ENCODE results near the gene CCDC85B.
A peak's percentile ranks its signal among the peaks of the same experiment; 100 is the strongest.

Gene CCDC85B

DNA sequence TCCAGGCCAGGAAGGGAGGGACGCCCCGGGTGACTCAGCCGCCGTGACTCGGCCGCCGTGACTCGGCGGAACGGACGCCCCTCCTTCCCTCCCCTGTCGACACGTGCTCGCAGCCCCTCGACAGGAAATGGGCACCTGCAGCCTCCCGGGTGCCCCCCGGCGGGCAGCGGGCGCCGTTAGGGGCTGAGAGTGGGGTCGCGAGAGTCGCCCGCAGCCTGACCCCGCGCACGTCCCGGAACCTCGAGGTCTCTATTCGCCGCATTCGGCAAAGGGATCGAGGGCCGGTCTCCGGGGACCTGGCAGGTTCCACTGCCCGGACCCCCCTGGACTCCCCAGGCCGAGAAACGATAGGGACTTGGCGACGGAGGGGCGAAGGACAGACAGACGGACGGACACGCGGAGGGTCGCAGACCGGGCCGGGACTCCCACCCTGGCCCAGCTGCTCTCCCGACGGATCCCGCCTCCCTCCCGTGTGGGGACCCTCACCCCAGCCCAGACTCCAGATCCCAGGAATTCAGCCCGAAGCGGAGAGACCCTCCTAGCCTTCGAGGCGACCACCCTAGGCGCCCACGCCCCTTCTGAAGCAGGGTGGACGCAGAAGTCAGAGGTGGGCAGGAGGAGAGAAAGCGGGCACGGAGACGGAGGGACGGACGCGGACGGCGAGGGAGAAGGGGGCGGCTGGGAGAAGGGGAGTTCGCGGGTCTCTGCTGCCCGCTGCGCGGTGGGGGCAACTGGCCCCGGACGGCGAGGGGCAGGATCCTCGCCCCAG lies 9.1 kb downstream of the CCDC85B start:
- H3K4me3 ChIP-seq (replicated peaks; ENCODE audit: low read depth, low read length), result peak overlapping the region; percentile 84
- TF ChIP-seq, protein P1, sequence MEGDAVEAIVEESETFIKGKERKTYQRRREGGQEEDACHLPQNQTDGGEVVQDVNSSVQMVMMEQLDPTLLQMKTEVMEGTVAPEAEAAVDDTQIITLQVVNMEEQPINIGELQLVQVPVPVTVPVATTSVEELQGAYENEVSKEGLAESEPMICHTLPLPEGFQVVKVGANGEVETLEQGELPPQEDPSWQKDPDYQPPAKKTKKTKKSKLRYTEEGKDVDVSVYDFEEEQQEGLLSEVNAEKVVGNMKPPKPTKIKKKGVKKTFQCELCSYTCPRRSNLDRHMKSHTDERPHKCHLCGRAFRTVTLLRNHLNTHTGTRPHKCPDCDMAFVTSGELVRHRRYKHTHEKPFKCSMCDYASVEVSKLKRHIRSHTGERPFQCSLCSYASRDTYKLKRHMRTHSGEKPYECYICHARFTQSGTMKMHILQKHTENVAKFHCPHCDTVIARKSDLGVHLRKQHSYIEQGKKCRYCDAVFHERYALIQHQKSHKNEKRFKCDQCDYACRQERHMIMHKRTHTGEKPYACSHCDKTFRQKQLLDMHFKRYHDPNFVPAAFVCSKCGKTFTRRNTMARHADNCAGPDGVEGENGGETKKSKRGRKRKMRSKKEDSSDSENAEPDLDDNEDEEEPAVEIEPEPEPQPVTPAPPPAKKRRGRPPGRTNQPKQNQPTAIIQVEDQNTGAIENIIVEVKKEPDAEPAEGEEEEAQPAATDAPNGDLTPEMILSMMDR (IDR thresholded peaks at IDR 0.05; ENCODE audit: low read length, missing control alignments), result no peak
- peak; percentile 65 for DNase-seq (ENCODE audit: low read depth)

DNA sequence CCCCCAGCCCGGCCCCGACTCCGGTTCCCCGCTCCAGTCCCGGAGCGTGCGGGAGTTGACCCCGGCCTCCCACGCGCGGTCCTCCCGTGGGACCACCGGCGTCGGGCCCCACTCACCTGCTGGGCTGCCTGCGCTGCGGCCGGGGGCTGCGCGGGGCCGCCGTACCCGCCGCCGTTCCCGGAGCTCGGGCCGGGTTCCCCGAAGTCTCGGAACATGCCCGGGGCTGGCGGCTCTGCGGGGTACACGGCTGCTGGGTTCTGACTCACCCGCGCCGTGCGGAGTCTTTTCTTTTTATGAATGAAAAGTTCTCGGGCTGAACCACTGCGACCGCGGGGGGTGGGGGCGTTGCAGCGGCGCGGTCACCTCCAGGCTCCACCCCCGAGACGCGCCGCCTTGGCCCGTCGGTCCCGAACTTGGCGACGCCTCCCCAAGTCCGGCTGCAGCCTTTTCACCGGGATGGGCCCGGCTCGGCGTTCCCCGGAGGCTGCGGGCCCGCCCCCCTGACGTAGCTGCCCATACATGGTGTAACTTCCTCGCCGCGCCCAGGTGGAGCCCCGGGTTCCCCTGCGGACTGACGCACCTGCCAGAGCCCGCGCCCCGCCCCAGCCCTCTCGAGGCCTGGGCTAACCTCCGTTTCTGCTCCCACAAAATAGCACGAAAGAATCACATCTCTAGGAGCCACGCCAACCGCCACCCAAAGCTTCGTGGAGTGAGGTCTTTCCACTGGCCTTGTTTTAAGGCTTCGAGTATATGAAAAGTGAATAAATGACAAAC lies 9.8 kb downstream of the CCDC85B start, which contains the start of gene FOSL1:
FOSL1 (minus strand) TSS at position 264 of the 774 bp plus-strand sequence; CDS start at position 215, 49 bp downstream.
- TF ChIP-seq, protein P1 (IDR thresholded peaks at IDR 0.05; ENCODE audit: low read length, missing control alignments), result no peak
- peak; percentile 95 for DNase-seq (ENCODE audit: low read depth)
- H3K4me3 ChIP-seq (replicated peaks; ENCODE audit: low read depth, low read length), result peak within 1 kb of the TSS; percentile 84

DNA sequence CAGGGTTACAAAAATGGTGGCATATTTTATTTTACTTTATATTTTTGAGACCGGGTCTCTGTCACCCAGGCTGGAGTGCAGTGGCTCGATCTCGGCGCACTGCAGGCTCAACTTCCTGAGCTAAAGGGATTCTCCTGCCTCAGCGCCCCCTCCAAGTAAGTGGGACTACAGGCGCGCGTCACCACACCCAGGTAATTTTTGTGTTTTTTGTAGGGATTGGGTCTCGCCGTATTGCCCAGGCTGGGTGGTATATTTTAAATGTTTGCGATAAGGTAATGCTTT lies 10.4 kb downstream of the CCDC85B start:
- TF ChIP-seq, protein P1 (IDR thresholded peaks at IDR 0.05; ENCODE audit: low read length, missing control alignments), result no peak
- no peak for DNase-seq (ENCODE audit: low read depth)
- no peak overlapping the region for H3K4me3 ChIP-seq (replicated peaks; ENCODE audit: low read depth, low read length)

DNA sequence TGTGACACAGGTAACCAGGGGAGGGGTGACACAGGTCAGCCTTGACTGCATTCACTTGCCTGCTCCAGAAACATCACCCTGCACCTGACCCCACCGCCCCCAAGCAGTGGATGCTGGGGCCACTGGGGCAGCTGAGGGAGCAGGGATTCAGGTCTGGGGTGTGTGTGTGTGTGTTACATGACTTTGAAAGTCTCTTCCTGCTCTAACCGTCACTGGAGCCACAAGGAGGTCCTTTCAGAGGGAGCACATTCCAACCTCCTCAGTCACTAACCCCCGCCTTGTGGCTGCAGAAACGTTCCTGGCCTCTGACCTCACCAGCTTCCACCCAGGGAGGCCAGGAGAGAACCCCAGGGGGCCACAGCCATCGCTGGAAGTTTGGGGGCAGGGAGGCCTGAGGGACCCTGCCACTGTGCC lies 12.6 kb downstream of the CCDC85B start:
- DNase-seq (ENCODE audit: low read depth), result peak; percentile 62
- H3K4me3 ChIP-seq (replicated peaks; ENCODE audit: low read depth, low read length), result no peak overlapping the region
- TF ChIP-seq, protein P1 (IDR thresholded peaks at IDR 0.05; ENCODE audit: low read length, missing control alignments), result no peak

DNA sequence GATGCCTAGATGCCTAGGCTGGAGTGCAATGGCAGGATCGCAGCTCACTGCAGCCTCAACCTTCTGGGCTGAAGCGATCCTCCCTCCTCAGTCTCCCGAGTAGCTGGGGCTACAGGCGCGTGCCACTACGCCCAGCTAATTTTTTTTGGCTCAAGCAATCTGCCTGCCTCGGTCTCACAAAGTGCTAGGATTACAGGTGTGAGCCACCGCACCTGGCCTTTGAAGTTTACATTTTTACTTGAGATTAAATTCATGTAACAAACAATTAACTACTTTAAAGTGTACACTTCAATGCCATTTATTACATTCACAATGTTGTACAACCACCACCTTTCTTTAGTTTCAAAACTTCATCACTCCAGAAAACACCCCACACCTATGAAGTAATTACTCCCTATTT lies 13.2 kb downstream of the CCDC85B start:
- H3K4me3 ChIP-seq (replicated peaks; ENCODE audit: low read depth, low read length), result no peak overlapping the region
- DNase-seq (ENCODE audit: low read depth), result no peak
- TF ChIP-seq, protein P1 (IDR thresholded peaks at IDR 0.05; ENCODE audit: low read length, missing control alignments), result no peak

DNA sequence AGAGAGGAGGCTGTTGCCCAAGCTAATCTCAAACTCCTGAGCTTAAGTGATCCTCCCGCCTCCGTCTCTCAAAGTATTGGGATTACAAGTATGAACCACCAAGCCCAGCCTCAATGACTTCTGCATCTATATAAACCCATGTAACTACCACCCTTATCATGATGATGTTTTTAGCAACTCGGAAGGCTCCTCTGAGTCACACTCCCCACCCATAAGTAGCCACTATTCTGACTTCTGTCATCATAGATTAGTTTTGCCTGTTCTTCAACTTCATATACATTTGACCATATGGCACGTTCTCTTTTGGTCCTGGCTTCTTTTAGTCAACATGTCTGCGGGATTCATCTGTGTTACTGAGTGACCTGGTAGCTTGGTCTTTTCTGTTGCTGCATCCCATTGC lies 16.1 kb downstream of the CCDC85B start:
- DNase-seq (ENCODE audit: low read depth), result no peak
- no peak overlapping the region for H3K4me3 ChIP-seq (replicated peaks; ENCODE audit: low read depth, low read length)
- TF ChIP-seq, protein P1 (IDR thresholded peaks at IDR 0.05; ENCODE audit: low read length, missing control alignments), result no peak

All from fibroblast of pulmonary artery (primary cell).